ENCODE results near the gene EIF4ENIF1.
A peak's percentile ranks its signal among the peaks of the same experiment; 100 is the strongest.
"Not testable (repeated sequence)": the region's sequence is repeated elsewhere in the genome, so short reads cannot be mapped to it uniquely, and the experiment has no call there.

EIF4ENIF1 gene

DNA sequence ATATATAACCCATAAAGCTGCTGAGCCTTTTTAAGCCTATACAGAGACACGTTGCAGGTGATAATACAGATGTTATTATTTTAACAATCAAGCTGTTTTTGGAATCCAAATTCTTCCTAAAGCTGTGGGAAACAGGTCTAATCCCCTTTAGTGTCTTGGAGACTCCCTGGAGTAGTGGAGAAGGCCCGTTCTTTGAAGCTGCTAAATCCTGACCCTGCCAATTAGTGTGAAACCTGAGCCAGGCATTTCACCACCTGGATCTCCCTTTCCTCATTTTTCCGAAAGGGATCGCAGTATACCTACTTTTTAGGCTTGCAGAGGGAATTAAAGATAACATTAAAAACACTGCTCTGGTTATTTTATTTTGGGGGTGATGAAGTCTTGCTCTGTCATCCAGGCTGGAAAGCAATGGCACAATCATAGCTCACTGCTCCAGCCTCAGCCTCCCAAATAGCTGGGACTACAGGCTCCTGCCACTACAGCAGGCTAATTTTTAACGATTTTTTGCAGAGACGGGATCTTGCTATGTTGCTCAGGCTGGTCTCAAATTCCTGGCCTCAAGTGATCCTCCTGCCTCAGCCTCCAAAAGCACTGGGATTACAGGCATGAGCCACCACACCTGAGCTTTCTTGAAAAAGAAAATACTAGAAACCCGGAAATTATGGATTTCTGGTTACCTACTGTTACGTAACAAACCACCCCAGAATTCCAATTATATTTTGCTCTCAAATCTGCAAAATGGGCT, 1.7 kb upstream of the EIF4ENIF1 start:
- no peak for DNase-seq (ENCODE audit: low spot score)

DNA sequence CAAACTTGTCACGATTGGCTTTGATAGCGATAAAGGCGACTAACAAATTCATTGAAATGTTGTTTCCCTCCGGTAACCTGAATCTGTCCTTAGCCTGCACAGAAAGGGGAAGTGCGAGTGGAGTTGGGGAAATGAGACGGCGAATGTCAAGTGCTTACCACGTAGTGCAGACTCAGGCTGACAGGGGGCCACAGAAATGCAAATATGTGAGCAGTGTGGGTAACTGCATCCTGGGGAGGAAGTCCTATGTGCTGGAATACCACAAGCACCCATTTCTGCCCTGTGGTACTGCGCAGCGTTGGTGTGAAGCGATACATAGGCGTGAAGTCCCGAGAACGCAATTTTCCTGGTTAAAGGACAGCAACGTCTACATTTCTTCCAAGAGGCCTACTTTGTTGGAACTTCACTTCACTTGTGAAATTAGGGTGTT, 869 bp upstream of the EIF4ENIF1 start:
- peak; percentile 64 for DNase-seq (ENCODE audit: low spot score)

DNA sequence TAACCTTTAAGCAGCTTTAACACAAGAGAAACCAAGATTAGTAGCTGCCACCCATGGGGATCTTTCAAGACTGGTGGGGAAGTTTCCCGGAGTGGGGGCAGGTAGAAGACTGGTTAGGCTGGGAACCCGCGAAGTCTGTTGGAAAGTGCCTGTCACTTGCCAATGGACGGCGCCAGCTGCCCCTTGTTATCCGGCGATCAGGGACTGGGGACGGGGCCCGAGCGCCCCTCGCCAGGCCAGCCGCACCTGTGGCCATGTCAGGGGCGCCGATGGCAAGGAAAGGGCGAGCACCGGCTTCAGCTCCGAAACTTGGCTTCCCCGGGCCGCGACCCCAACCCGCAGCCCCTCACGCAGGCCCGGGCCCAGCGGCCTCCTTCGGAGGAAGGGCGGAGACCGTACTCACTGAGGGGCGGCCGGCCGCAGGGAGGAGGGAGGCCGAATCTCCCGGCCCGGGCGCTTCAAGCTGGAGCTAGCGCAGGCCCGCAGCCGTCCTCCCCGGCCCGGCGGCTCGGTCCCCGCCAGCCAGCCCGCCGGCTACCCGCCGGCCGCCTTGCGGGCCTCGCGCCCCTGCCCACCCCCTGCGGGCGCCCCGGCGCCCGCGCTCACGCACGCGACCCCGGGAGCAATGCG, 539 bp downstream of the EIF4ENIF1 start:
- DNase-seq (ENCODE audit: low spot score) = no peak

DNA sequence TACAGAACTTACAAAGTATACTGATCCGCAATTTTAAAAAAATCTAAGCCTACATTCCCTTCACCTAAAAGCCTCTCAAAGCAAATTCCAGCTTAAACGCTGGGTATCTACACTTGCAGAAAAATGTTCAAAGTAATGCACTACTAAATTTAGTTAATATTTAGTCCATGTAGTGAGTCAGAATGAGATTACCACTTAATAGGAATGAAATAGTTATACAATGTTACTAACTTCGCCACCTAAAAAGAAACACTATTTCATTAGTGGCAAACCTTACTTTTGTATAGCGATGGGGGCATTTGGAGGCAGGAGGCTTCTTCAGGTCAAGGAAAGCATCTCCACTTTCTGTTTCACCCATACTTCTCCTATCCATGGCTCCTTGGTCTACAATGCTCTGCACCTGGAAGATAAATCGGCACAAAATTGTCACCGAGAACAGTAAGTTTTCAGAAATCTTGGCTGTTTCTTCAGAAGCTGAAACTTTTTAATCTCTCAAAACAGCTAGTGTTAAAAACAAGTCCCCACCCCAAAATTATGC, 1.2 kb downstream of the EIF4ENIF1 start:
- no peak for DNase-seq (ENCODE audit: low spot score)

DNA sequence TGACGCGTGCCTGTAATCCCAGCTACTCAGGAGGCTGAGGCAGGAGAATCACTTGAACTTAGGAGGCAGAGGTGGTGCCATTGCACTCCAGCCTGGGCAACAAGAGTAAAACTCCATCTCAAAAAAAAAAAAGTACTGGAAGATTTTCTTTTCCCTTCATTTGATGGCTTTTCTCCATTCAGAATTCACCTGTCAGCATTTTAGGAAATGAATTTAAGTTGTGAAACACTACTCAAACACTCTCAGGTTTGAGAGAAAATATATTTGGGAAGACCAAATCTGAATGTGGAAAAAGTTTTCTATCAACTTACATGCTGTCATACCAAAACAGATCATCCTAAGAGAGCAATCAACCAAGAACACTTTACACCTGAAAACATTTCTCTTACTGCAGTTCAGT, 2.7 kb downstream of the EIF4ENIF1 start:
- DNase-seq (ENCODE audit: low spot score) = no peak

DNA sequence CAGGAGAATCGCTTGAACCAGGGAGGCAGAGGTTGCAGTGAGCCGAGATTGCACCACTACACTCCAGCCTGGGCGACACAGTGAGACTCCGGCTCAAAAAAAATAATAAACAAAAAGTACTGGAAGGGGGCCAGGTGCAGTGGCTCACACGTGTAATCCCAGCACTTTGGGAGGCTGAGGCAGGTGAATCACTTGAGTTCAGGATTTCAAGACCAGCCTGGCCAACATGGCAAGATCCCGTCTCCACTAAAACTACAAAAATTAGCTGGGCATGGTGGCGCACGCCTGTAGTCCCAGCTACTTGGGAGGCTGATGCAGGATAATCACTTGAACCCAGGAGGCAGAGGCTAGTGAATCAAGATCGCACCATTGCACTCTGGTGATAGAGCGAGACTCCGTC, 3.3 kb downstream of the EIF4ENIF1 start:
- DNase-seq (ENCODE audit: low spot score) = not testable (repeated sequence)

DNA sequence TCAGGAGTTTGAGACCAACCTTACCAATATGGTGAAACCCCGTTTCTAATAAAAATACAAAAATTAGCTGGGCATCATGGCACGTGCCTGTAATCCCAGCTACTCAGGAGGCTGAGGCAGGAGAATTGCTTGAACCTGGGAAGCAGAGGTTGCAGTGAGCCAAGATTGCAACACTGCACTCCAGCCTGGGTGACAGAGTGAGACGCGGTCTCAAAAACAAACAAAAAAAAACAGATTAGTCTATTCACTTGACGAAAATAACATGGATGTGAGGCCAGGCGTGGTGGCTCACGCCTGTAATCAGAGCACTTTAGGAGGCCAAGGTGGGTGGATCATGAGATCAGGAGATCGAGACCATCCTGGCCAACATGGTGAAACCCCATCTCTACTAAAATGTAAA, 7.2 kb downstream of the EIF4ENIF1 start:
- not testable (repeated sequence) for DNase-seq (ENCODE audit: low spot score)

DNA sequence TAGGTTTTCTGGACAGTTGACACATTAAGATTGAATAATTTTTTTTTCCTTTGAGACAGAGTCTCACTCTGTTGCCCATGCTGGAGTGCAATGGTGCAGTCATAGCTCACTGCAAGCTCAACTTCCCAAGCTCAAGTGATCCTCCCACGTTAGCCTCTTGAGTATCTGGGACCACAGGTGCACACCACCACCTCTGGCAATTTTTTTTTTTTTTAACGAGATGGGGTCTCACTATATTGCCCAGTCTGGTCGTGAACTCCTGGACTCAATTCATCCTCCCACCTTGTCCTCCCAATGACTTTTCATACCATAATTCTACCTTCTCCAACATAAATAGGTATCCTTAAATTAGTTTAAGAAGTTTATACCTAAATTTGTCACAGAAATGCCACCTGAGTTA, 8.5 kb downstream of the EIF4ENIF1 start:
- DNase-seq (ENCODE audit: low spot score) = no peak

DNA sequence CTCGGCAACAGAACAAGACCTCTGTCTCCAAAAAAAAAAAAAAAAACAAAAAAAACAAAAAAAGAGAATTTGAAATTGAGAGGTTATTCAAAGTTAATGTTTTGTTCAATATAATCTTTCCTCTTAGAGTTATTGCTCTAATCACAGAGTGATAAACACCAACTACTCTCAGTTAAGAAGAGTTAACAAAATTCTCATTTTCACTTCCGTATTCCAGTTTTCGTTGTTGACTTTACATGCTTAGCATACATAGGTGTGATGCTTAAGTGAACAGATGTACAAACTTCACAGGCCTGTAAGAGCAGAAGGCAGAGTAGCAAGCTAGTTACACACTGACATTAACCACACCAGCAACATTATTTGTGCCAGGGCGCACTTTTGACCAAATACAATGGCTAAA, 12.3 kb downstream of the EIF4ENIF1 start:
- DNase-seq (ENCODE audit: low spot score) = no peak

DNA sequence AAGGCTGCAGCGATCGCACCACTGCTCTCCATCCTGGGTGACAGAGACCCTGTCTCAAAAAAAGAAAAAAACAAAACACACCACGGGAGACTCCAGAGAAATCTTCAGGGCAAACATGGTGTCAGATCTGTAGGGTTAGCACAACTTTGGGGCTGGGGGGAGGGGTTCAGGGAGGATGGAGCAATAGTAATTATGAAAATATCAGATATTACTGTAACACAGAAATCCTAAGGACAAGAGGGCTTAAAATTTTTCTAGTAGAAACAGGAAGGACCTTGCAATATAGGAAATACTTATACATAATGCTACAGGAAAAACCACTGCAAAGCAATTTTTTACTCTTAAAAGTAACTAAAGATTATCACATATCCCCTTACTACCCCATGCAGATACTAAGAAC, 13.8 kb downstream of the EIF4ENIF1 start:
- peak; percentile 38 for DNase-seq (ENCODE audit: low spot score)

DNA sequence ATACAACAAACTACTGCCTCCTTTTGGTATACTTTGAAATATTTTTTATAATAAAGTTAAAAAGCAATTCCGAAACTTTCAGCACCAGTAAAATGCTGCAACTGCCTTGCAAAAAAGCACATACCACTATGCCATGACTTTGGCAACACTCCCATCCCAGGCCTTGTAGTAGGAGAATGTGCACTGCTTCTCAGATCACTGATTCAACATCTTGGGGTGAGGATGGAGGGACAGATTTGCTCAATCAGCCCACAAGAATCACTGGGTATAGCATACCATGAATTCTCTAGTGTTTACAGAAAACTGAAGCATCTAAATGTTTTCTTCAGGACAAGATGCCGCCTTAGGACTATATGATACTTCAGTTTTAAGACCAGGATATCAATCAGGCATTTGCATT, 14.9 kb downstream of the EIF4ENIF1 start:
- DNase-seq (ENCODE audit: low spot score) = no peak

DNA sequence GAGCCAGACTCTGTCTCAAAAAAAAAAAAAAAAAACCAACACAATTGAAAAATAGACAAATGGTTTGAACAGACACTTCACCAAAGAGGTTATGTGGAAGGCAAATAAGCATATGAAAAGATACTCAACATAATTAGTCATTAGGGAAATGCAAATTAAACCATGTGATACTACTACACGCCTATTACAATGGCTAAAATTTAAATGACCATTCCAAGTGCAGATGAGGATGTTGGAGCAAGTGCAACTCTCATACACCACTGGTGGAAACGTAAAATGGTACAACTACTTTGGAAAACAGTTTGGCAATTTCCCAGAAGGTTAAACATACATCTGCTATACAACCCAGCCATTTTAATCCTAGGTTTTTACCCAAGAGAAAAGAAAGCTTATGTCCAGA, 24.3 kb downstream of the EIF4ENIF1 start:
- no peak for DNase-seq (ENCODE audit: low spot score)

DNA sequence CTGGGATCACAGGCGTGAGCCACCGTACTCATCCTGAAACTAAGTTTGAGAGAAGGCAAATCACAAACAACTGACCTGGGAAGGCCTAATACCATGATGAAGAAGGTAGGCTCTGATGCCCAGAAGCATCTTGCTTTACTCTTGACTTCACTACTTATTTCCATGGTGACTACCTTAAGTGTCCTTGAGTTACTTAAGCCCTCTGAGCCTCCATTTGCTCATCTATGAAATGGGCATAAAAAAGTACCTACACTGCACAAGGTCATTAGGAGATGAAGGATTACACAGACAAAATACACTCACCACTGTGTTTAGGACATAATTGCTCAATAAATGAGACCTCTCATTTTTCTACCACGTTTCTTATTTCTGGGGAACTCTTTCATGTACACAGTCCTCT, 27.9 kb downstream of the EIF4ENIF1 start:
- DNase-seq (ENCODE audit: low spot score) = no peak

DNA sequence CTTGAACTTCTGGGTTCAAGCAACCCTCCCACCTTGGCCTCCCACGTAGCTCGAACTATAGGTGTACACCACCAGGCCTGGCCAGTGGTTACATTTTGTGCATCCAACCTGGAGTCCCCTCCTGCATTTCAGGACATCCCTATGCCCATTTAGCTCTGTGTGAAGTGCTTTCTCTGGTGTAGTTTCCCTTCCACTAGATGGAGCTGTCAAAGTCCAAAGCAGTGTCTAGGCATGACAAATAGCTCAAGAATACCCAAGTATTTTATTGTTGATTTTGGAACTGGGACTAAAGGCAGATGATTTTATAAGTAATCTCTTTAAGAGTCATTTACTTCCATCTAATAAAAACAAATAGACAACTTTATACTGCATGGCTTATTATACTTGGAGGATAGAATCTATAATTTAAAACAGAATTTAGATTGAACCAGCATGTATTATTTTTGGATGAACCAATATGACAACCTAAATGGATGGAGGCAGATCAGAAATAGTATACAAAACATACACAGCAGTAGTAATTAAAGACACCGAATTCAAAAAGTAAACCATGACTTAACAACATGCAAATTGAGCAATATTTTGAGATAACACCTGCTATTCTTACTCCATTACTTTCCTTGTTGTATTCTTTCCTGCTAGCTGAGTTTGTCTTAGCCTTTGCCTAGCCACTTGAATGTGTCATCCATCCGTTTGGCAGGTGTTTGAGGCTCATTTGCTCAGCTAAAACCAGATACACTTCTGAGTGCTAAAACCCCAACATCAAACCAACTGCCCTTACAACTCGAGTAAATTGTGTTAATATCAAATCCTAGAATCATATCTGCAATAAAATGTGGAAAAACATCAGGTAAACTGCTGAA, 37.7 kb downstream of the EIF4ENIF1 start:
- DNase-seq (ENCODE audit: low spot score) = peak; percentile 36

DNA sequence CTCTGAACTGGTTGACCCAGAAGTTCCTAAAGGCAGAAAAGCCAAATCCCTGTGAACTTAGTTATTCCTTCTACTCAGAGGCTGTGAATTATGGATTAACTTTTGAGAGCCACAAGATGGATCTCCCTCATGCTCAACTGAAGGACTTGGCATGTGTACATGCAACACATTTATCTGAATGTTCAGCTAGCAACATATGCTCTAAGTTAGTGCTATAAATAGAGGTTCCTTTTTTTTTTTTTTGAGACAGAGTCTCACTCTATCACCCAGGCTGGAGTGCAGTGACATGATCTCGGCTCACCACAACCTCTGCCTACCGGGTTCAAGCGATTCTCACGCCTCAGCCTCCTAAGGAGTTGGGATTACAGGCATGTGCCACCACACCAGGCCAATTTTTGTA, 40.1 kb downstream of the EIF4ENIF1 start:
- DNase-seq (ENCODE audit: low spot score) = no peak

DNA sequence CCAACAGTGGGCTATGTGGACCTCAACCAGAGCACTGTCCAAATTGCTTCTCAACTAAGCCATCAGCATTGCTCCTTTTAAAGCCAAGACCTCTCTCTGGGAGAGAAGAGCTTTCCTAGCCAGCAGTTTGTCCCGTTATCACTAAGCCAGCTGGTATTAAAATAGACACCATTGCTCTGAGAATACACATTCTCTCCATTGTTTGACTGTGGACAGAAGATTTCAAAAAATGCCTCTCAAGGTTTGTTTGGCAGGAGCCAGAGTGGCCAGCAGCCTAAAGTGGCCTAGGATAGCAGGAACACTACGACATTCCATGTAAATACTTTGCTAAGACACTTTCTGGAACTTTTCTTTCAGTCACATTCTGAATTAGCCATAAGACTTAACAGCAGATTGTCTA, 41.3 kb downstream of the EIF4ENIF1 start:
- DNase-seq (ENCODE audit: low spot score) = no peak

DNA sequence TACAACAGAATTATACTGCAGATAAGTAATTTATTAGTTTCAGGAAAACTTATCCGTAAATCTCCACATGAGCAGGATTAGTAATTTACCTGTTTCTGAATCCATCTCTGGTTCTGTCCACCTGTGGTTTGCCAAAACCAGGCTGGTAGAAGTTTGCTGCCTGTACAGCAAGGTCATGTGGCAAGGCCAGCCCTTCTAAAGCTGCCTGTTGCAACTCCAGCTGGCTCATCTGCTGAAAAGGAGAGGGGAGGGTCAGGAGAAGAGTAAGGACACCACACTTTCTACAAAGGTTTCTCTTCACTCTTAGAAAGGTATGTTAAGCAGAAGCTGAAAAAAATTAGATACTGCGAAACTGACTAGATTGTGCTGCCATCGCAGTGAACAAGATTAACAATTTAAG, 42.3 kb downstream of the EIF4ENIF1 start:
- no peak for DNase-seq (ENCODE audit: low spot score)

DNA sequence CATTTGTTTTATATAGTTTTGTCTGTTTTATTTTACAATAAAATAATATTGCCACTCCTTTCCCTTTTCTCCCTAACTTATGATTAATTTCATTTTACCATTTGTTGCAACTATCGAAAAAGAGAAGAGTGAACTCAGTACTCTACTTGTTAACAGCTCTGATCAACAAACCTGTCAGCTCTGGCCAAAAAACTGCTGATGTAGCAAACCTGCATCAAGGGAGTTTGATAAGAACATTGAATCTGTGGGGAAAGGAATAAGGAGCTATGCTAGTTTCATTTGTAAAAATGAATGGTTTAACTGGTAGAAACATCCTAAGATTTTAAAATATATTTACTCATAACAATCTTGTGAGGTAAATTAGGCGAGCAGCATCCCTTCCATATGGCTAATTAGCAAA, 42.9 kb downstream of the EIF4ENIF1 start:
- no peak for DNase-seq (ENCODE audit: low spot score)

DNA sequence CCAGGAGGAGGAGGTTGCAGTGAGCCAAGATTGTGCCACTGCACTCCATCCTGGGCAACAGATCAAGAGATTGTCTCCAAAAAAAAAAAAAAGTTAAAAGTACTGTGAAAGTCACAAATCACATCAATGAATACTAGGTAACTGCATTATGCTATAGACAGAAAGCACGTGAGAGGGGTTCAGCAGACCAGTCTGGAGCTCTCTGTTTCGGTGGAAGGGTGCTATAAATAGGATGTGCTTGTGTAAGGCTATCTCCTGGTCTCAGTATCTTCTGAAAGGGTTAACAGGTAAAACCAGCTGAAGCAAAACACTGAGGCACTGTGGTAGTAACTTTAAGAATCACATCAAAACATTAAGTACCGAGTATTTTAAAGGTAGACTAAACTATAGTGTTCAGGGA, 43.4 kb downstream of the EIF4ENIF1 start:
- no peak for DNase-seq (ENCODE audit: low spot score)

DNA sequence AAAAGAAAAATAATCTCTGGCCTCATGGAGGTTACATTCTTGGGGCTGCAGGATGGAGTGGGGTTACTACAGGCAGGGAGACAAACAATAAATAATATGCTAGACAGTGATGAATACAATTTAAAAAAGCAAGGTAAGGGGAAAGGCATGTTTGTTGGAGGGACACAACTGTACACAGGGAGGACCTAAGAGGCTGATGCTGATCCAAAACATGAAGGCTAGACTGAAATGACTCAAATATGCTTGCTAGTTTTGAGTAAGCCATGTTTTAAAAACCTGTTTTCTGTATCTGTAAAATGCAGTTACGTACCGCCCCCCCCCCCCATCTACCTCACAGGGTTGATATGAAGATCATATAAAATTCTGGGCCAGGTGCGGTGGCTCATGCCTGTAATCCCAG, 44.0 kb downstream of the EIF4ENIF1 start:
- peak; percentile 43 for DNase-seq (ENCODE audit: low spot score)

DNA sequence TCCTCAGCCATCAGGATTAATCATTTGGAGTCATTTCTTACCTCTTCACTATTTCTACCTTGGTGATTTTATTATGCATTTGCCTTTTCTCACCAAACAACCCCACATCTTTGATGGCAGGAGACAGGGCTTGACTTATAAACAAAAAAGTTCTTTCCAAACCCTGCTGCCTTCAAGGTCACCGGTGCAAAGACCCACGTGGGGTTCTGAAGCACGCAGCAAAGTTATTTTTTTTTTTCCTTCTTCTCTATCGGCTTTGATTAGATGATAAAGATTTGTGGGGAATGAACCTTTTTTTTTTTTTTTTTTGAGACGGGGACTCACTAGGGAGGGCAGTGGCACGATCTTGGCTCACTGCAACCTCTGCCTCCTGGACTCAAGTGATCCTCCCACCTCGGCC, 46.1 kb downstream of the EIF4ENIF1 start:
- no peak for DNase-seq (ENCODE audit: low spot score)

DNA sequence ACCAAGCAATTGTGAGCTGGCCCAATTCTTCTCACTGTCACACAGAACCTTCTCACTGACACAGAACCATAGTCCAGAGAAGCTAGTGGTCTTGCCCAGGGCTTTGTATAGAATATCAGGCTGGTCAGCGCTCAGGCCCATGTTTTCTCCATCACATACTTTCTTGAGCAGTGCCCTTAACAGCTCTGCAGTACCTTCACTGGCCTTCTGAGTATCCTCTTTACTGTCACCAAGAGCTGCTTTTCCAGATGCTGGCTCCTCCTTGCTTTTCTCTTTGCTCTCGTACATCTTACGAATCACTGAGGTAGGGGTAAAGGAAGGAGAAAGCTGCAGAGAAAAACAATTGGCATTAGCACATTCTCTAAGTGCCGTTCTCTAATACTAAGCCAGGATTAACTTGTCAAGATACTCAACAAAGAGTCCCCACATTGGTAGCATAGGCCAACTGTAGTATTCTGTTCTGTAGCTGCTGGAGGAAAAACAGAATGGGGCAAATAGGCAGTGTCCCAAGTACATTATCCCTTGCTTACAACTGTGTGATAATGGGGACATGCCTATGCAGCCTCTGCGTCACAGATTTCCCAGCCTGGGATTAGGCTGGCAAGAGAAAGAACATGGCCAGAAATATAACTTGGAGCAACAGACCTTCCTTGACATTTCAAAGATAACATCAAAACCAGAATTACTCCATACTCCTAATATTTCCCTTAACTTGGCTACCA, 46.7 kb downstream of the EIF4ENIF1 start:
- no peak for DNase-seq (ENCODE audit: low spot score)

Measured in activated CD4-positive, alpha-beta T cell treated with anti-CD3 and anti-CD28 coated beads, Interleukin-2, Interleukin-4, amounts not matched to agents 100 ng/mL and 50 ng/mL, durations not matched to agents 16 hours and 8 hours (primary cell).